Psoas muscle (tissue), 8 donors: ENCODE results near the gene APOB. TPM values are rescaled to one million over a fixed set of nuclear protein-coding genes. Genes with fewer than 3 reads are reported as not detected.

ENCODE experiments used
- ATAC-seq, 4 donors: fragments of 200-7000 bp; cut with Tn5 transposase; one replicate each; pipeline ENCODE4 v1.9.1; 2020; ENCODE audit warnings: moderate library complexity in 3 of 4, mild to moderate bottlenecking in 2 of 4
- DNase-seq, 2 donors: peaks; one replicate each; pipeline ENCODE4 v3.0.0-alpha.2; 2020
- H3K27ac ChIP-seq: fragments of 200-600 bp; one replicate; pipeline ENCODE4 v1.8.0; 2022
- H3K27me3 ChIP-seq, 3 donors: fragments of 200-600 bp in 1 of 3; one replicate each; pipeline versions ENCODE4 v1.6.1 to v1.8.0; 2013 to 2022; ENCODE audit warnings: low read length in 2 of 3, mild to moderate bottlenecking in 2 of 3, moderate library complexity in 1 of 3; ENCODE audit not compliant: insufficient read depth in 3 of 3
- H3K36me3 ChIP-seq, 2 donors: fragments of 200-600 bp in 1 of 2; one replicate each; pipeline versions ENCODE4 v1.6.1 to v1.8.0; 2013 to 2022; ENCODE audit warnings: low read depth in 1 of 2, mild to moderate bottlenecking in 1 of 2, moderate library complexity in 1 of 2; ENCODE audit not compliant: insufficient read depth in 1 of 2
- H3K4me1 ChIP-seq: fragments of 200-600 bp; one replicate; pipeline ENCODE4 v1.8.0; 2022
- H3K4me3 ChIP-seq: fragments of 200-600 bp; one replicate; pipeline ENCODE4 v1.8.0; 2022; ENCODE audit warnings: mild to moderate bottlenecking
- H3K9me3 ChIP-seq: fragments of 200-600 bp; one replicate; pipeline ENCODE4 v1.8.0; 2022
- CTCF ChIP-seq: fragments of 200-600 bp; IDR thresholded peaks from one replicate; pipeline ENCODE4 v1.8.0; 2022; ENCODE audit warnings: antibody characterized with exemption
- whole genome bisulfite sequencing, 3 donors: extraction: QIAGEN DNeasy Blood & Tissue Kit; methylation state at CpG; one replicate each; pipeline versions ENCODE4 v1.1.6 to v1.1.7; 2013; 5-methylcytosine and 5-hydroxymethylcytosine counted together
- intact Hi-C, 2 donors: fragments of 100-400 bp; cut with DNase I; formaldehyde crosslinking; loops; one replicate each; pipeline versions ENCODE4 v1.11.0 to v1.14.2; 2022
- polyA plus RNA-seq, 3 donors: library from polyadenylated mRNA; stranded (reverse); fragments of 200-250 nt; gene quantifications; one replicate each; pipeline ENCODE4 v1.2.3, GENCODE V29; 2013
- total RNA-seq, 4 donors: library from RNA; stranded (reverse); fragmentation: NEBNext Ultra II Directional in 2 of 4; extraction: Animal tissue kit (Norgen Biotek cat#: 25700) in 2 of 4; gene quantifications; one replicate each; pipeline versions ENCODE4 v1.2.1 to v1.2.4, GENCODE V29; 2021 to 2023
- donor health status: healthy with polysubstance abuse.
- donor health status: DM: no; HTN: no; CAD: no; lungs with moderate emphysema.
- donor health status: Bipolar disorder and iron deficiency.
- donor health status: healthy.
- donor health status: DM: yes; HTN: yes; CAD: no.
- donor health status: DM: no; HTN: no; CAD: no.
- donor health status: DM: no; HTN: no; CAD: no.
- donor health status: DM: yes; HTN: yes; CAD: no.

APOB gene
- total and polyA plus RNA-seq, 7 donors, result 0.03 to 0.64 (median 0.34) TPM

DNA sequence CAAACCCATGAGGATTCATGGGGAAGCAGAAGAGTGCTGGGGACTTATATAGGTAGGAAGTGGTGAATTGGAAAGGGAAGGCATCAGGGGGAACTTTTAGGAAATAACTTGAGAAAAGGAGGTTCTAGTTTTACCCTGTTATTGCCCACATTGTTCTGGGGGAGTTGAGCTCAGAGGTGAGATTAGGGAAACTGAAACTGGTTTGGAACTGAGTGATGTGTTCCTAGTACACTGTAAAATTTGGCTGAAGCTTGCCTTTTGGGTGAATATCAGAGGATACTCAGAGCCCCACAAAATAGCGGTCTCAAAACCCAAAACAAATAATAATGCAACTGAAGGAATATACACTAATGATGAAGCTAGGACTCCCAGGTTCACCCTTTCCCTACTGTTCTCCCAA, 39.6 kb upstream of the APOB start:
- no peak for TF ChIP-seq CTCF
- H3K27me3 ChIP-seq, result no peaks in the 10 kb centered on the region
- no peak for ATAC-seq
- no peaks in the 10 kb centered on the region for H3K4me1 ChIP-seq
- no peaks in the 10 kb centered on the region for H3K36me3 ChIP-seq
- no peak for DNase-seq
- 90 to 96% (median 92%) methylated on average over 1 of the region's 1 CpG for WGBS, 3 donors
- no peak overlapping the region for H3K4me3 ChIP-seq
- no peaks in the 10 kb centered on the region for H3K9me3 ChIP-seq
- intact Hi-C loops, result no loop called here
- no peak overlapping the region for H3K27ac ChIP-seq

GRCh38 chr2:21078296-21078695, 34.4 kb upstream of the APOB start:
- Histone ChIP-seq H3K9me3 (no peaks in the 10 kb centered on the region), H3K36me3 (no peaks in the 10 kb centered on the region), H3K4me3 (no peak overlapping the region), H3K27me3 (peaks cover 0 to 3% (median 0%) of the 10 kb centered on the region in 3 donors), H3K27ac (no peak overlapping the region), H3K4me1 (no peaks in the 10 kb centered on the region)
- no peak for ATAC-seq
- intact Hi-C loops, result no loop called here
- DNase-seq, result no peak
- no peak for TF ChIP-seq CTCF
- WGBS, 3 donors, result 64 to 78% (median 76%) methylated on average over 1 of the region's 1 CpG

DNA sequence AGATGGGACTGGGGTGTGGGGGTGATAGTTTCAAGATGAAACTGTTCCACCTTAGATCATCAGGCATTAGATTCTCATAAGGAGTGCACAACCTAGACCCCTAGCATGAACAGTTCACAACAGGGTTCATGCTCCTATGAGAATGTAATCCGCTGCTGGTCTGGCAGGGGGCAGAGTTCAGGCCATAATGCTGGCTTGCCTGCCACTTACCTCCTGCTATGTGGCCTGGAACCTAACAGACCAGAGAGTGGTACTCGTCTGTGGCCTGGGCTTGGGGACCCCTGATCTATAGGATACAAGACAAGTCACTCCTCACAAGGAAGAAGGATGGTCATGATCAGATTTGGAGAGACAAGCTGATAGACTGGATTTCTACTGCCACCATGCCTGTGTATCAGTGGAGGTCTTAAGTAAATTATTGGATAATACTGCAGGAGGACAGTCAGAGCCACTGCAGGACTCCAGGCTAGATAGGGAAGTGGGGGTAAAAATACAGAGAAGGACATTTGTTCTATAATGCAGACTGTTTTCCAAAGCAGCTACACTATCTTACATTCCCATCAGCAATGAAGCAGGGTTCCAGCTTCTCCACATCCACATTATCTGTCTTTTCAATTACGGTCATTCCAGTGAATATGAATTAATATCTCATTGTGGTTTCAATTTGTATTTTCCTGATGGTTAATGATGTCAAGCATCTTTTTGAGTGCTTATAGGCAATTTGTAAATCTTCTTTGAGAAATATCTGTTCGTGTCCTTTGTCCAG, 28.8 kb upstream of the APOB start:
- no peak overlapping the region for H3K4me3 ChIP-seq
- intact Hi-C loops, result no loop called here
- H3K9me3 ChIP-seq, result no peaks in the 10 kb centered on the region
- TF ChIP-seq CTCF, result no peak
- no peaks in the 10 kb centered on the region for H3K4me1 ChIP-seq
- DNase-seq, result no peak
- H3K36me3 ChIP-seq, result no peaks in the 10 kb centered on the region
- 81 to 84% (median 82%) methylated on average over 4 of the region's 4 CpGs for WGBS, 3 donors
- no peak overlapping the region for H3K27ac ChIP-seq
- no peak for ATAC-seq
- H3K27me3 ChIP-seq, result no peaks in the 10 kb centered on the region

- no peaks in the 10 kb centered on the region for H3K27me3 ChIP-seq
- WGBS, 3 donors, result 84 to 85% (median 85%) methylated on average over 9 of the region's 9 CpGs
- H3K4me1 ChIP-seq, result no peaks in the 10 kb centered on the region
- no peaks in the 10 kb centered on the region for H3K9me3 ChIP-seq
- intact Hi-C loops, result no loop called here
- no peaks in the 10 kb centered on the region for H3K36me3 ChIP-seq
- DNase-seq, result no peak
- no peak overlapping the region for H3K4me3 ChIP-seq
- no peak overlapping the region for H3K27ac ChIP-seq
- no peak for ATAC-seq
- no peak for TF ChIP-seq CTCF
These were observed 26.7 kb upstream of the APOB start for GRCh38 chr2:21070341-21071257.
